ENCODE results near the gene NADSYN1.

Gene NADSYN1

DNA sequence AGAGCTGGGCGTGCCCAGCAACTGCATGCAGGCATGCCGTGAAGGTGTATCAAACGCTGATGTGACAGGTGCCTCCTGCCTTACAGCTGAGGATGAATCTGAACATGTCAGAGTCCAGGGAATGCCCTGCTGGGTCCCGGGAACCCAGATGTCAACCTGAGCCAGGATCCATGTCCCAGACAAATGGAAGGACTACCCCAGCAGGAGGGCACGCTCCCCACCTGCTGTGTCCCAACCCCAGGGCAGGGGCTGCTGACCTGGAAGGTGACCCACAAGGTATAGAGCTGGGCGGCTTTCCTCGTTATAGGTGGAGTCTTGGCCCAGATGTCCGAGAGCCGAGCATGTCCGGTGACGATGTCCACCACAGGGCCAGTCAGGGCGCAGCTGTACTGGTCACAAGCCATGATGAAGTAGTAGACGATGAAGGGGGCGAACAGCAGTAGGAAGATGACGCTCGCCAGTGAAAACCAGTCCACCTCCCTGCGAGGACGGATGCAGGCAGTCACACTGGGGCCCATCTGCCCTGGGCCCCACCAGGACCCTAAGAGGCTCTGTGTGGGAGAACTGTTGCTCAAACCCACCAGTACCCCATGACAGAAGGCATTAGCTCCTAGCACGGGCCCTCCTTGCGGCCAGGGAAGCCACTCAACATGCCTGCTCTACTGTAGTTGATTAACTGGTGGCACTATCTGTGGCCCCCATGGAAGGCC lies 9.1 kb upstream of the NADSYN1 start:
- Histone ChIP-seq H3K4me3 (replicated peaks; ENCODE audit: low read depth, low read length) (no peak overlapping the region), H3K27me3 (replicated peaks; ENCODE audit: control insufficient read depth, insufficient read depth, low read length) (no peaks in the 10 kb centered on the region), H3K36me3 (ENCODE audit: control insufficient read depth, insufficient read depth, low read length) (peaks cover 39% of the 10 kb centered on the region)
- DNase-seq (ENCODE audit: extremely low read depth, insufficient read length), result no peak
- TF ChIP-seq, protein P1, sequence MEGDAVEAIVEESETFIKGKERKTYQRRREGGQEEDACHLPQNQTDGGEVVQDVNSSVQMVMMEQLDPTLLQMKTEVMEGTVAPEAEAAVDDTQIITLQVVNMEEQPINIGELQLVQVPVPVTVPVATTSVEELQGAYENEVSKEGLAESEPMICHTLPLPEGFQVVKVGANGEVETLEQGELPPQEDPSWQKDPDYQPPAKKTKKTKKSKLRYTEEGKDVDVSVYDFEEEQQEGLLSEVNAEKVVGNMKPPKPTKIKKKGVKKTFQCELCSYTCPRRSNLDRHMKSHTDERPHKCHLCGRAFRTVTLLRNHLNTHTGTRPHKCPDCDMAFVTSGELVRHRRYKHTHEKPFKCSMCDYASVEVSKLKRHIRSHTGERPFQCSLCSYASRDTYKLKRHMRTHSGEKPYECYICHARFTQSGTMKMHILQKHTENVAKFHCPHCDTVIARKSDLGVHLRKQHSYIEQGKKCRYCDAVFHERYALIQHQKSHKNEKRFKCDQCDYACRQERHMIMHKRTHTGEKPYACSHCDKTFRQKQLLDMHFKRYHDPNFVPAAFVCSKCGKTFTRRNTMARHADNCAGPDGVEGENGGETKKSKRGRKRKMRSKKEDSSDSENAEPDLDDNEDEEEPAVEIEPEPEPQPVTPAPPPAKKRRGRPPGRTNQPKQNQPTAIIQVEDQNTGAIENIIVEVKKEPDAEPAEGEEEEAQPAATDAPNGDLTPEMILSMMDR (IDR thresholded peaks at IDR 0.05; ENCODE audit: insufficient read depth, low read length, poor library complexity, severe bottlenecking), result no peak

DNA sequence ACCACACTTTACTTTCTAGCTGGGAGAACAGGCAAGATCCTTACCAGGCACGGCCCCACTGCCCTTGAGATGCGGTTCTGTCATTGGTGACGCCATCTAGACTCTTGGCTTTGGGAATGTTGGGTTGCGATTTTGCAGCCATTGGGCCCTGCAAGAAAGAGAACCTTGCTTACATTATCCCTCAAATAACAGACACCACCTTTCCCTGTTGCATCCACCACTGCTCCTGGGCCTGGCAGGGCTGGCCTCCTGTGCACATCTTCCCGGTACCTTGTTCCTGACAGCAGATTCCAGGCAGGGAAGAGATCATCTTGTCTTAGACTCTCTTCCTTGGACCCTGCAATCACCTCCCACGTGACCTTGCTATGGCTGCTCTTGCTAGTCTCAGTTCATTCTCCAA lies 8.2 kb upstream of the NADSYN1 start:
- no peak for DNase-seq (ENCODE audit: extremely low read depth, insufficient read length)
- peaks cover 34% of the 10 kb centered on the region for H3K36me3 ChIP-seq (ENCODE audit: control insufficient read depth, insufficient read depth, low read length)

DNA sequence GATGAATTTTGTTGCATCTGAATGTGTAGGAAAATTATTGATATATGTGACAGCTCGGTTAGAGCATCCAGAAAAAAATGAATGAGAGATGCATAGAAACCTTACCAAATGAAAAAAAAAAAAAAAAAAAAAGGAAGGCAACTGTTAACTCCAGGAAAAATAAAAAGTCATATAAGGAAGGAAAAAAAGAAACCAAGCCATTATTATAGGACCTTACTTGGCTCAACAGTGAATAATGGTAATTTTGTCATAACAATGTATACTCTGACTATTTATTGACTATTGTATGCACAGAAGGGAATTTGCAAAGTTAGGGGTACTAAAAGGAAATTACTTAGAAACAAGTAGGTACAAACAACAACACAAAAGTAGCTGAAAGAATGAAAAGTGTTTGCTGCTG lies 6.9 kb upstream of the NADSYN1 start:
- Histone ChIP-seq H3K36me3 (ENCODE audit: control insufficient read depth, insufficient read depth, low read length) (peaks cover 25% of the 10 kb centered on the region), H3K4me3 (replicated peaks; ENCODE audit: low read depth, low read length) (no peak overlapping the region), H3K27me3 (replicated peaks; ENCODE audit: control insufficient read depth, insufficient read depth, low read length) (no peaks in the 10 kb centered on the region)
- no peak for DNase-seq (ENCODE audit: extremely low read depth, insufficient read length)
- TF ChIP-seq, protein P1 (IDR thresholded peaks at IDR 0.05; ENCODE audit: insufficient read depth, low read length, poor library complexity, severe bottlenecking), result no peak

More for the DNA sequence above, 8.2 kb upstream of the NADSYN1 start:
- no peaks in the 10 kb centered on the region for H3K27me3 ChIP-seq (replicated peaks; ENCODE audit: control insufficient read depth, insufficient read depth, low read length)
- TF ChIP-seq, protein P1 (IDR thresholded peaks at IDR 0.05; ENCODE audit: insufficient read depth, low read length, poor library complexity, severe bottlenecking), result no peak
- H3K4me3 ChIP-seq (replicated peaks; ENCODE audit: low read depth, low read length), result no peak overlapping the region

DNA sequence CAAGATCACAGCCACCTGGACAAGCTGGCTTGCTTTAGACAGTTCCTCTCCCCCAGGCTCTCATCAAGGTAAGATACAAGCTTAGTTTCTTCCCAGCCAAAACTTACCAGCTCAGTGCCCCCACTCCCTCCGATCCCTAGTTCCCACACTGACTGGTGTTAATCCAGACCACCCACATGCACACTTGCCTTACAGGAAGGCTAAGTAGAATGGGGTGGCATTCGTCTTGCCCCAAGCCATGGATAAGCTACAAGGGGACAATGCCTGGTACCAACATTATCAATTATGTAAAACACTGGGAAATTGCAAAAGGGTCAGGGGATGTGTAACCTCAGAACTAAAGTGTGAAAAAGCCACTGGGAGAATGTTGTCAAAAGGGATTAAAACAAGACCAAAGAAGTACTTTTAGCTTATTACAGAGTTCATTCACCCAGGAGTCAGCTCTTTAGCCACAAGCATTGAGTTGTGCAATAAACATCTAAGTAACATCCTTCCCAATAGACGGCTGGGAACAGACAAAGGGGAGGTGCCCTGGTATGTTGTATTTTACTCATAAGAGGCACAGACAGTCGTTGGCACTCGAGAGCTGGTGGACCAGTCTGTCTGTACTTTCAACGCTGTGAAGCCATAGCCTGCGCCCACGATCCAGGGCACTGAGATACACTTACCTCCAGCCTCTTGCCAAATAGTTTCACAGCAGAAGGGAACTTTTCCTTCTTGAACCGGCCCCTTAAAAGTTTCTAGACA lies 5.9 kb upstream of the NADSYN1 start:
- no peak for DNase-seq (ENCODE audit: extremely low read depth, insufficient read length)
- H3K27me3 ChIP-seq (replicated peaks; ENCODE audit: control insufficient read depth, insufficient read depth, low read length), result no peaks in the 10 kb centered on the region
- peaks cover 19% of the 10 kb centered on the region for H3K36me3 ChIP-seq (ENCODE audit: control insufficient read depth, insufficient read depth, low read length)
- TF ChIP-seq, protein P1 (IDR thresholded peaks at IDR 0.05; ENCODE audit: insufficient read depth, low read length, poor library complexity, severe bottlenecking), result no peak
- H3K4me3 ChIP-seq (replicated peaks; ENCODE audit: low read depth, low read length), result peak overlapping the region; percentile 95

DNA sequence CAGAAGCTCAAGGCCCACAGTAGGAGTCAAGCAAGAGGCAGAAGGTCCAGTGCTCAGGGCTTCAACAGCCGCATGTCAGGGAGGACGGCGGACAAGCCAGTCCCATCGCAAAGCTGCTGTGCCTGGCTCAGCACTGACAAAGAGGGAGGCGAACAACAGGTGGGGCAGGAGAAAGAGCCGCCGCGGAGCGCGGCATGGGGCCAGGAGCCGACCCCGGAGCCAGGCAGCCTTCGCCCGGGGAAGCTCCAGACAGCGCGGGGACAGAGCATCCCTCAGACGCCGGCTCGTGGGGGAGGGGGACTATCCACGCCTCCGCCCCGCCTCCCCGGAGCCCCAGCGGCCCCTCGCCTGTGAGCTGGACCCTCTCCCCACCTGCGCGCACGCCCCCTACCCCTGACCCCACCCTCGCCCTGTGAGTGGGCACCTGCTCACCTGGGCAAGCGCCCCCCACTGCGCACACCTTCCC lies 5.2 kb upstream of the NADSYN1 start:
- peak overlapping the region; percentile 95 for H3K4me3 ChIP-seq (replicated peaks; ENCODE audit: low read depth, low read length)
- H3K27me3 ChIP-seq (replicated peaks; ENCODE audit: control insufficient read depth, insufficient read depth, low read length), result no peaks in the 10 kb centered on the region
- TF ChIP-seq, protein P1 (IDR thresholded peaks at IDR 0.05; ENCODE audit: insufficient read depth, low read length, poor library complexity, severe bottlenecking), result no peak
- peak; percentile 31 for DNase-seq (ENCODE audit: extremely low read depth, insufficient read length)
- peaks cover 16% of the 10 kb centered on the region for H3K36me3 ChIP-seq (ENCODE audit: control insufficient read depth, insufficient read depth, low read length)

All from GM06990 (cell line).